ENCODE results near the gene ITIH4.
"Not testable (repeated sequence)": the region's sequence is repeated elsewhere in the genome, so short reads cannot be mapped to it uniquely, and the experiment has no call there.

ITIH4 gene

GRCh38 chr3:52777127-52777958 is 53.1 kb downstream of the ITIH4 start, which contains the start of gene ITIH1:
Gene ITIH1 (plus strand): TSS chr3:52777599. CDS start chr3:52777616, 17 bp downstream.
- CTCF ChIA-PET: interaction anchor here (0.7 kb wide), 1 partner anchor 7 kb away, joined by 3 read pairs; no protein-coding TSS in a partner anchor

DNA sequence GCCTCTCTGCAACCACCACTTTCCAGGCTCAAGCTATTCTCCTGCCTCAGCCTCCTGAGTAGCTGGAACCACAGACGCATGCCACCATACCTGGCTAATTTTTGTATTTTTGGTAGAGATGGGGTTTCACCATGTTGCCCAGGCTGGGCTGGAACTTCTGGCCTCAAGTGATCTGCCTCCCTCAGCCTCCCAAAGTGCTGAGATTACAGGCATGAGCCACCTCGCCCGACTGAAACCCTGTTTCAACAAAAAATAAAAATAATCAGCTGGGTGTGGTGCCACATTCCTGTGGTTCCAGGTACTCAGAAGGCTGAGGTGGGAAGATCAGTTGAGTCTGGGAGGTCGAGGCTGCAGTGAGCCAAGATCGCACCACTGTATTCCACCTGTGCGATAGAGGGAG is 54.0 kb downstream of the ITIH4 start:
- H3K4me3 ChIP-seq (ENCODE audit: low read depth, low read length); H3K4me1 ChIP-seq (ENCODE audit: control insufficient read depth, insufficient read depth, low read length); H3K9me3 ChIP-seq (ENCODE audit: control insufficient read depth, insufficient read depth, low read depth, low read length); H3K36me3 ChIP-seq (ENCODE audit: control insufficient read depth in 2 of 2, insufficient read depth in 1 of 2, low read length in 2 of 2); H3K27ac ChIP-seq (ENCODE audit: extremely low read depth, low read depth, low read length); POLR2A ChIA-PET: not testable (repeated sequence)
- CTCF ChIA-PET: interaction anchor here (0.7 kb wide), 1 partner anchor 8 kb away, joined by 3 read pairs; no protein-coding TSS in a partner anchor

More at GRCh38 chr3:52777127-52777958, 53.1 kb downstream of the ITIH4 start, which contains the start of gene ITIH1:
- Histone ChIP-seq H3K9me3 (ENCODE audit: control insufficient read depth, insufficient read depth, low read depth, low read length) (no peaks in the 10 kb centered on the region), H3K27ac (ENCODE audit: extremely low read depth, low read depth, low read length) (no peak within 1 kb of the TSS), H3K36me3 (ENCODE audit: control insufficient read depth in 2 of 2, insufficient read depth in 1 of 2, low read length in 2 of 2) (no peaks in the 10 kb centered on the region), H3K4me1 (ENCODE audit: control insufficient read depth, insufficient read depth, low read length) (no peaks in the 10 kb centered on the region), H3K4me3 (ENCODE audit: low read depth, low read length) (no peak within 1 kb of the TSS)
- POLR2A ChIA-PET: no interaction called here
- TF ChIP-seq ZNF362 (tag by site-specific recombination; IDR thresholded peaks at IDR 0.05) (no peak), ZBTB49 (tag by site-specific recombination; IDR thresholded peaks at IDR 0.05; ENCODE audit: low read depth) (no peak), ZNF449 (tag by site-specific recombination; IDR thresholded peaks at IDR 0.05) (no peak), OVOL3 (tag by site-specific recombination; IDR thresholded peaks at IDR 0.05) (no peak), ZNF777 (tag by site-specific recombination; IDR thresholded peaks at IDR 0.05; ENCODE audit: borderline replicate concordance) (no peak), ZNF473 (tag by site-specific recombination; IDR thresholded peaks at IDR 0.05) (no peak), ZNF24 (tag by site-specific recombination; IDR thresholded peaks at IDR 0.05) (no peak), RBAK (tag by site-specific recombination; IDR thresholded peaks at IDR 0.05) (no peak), ZNF561 (tag by site-specific recombination; IDR thresholded peaks at IDR 0.05; ENCODE audit: borderline replicate concordance) (no peak), ZNF223 (tag by site-specific recombination; IDR thresholded peaks at IDR 0.05) (no peak), ZNF280D (tag by site-specific recombination; IDR thresholded peaks at IDR 0.05) (no peak), HOXA7 (CRISPR knock-in tag; IDR thresholded peaks at IDR 0.05; ENCODE audit: borderline replicate concordance) (no peak), ZNF514 (tag by site-specific recombination; IDR thresholded peaks at IDR 0.05) (no peak), ZNF350 (tag by site-specific recombination; IDR thresholded peaks at IDR 0.05) (no peak), ZNF830 (tag by site-specific recombination; IDR thresholded peaks at IDR 0.05; ENCODE audit: low read depth) (no peak), EGR2 (tag by site-specific recombination; IDR thresholded peaks at IDR 0.05; ENCODE audit: low read depth) (no peak), ZNF37A (tag by site-specific recombination; IDR thresholded peaks at IDR 0.05) (no peak), SCRT1 (tag by site-specific recombination; IDR thresholded peaks at IDR 0.05; ENCODE audit: borderline replicate concordance) (no peak), ZNF791 (tag by site-specific recombination; IDR thresholded peaks at IDR 0.05) (no peak)

All from HEK293 (cell line).